Astrocyte (in vitro differentiated cells and primary cell): Measurements from ENCODE around the gene UPF3B.

Experiments used
- EZH2 ChIP-seq: IDR thresholded peaks from 2 replicates; pipeline ENCODE4 v1.6.1; 2012; ENCODE audit warnings: mild to moderate bottlenecking, low read length, inconsistent platforms; ENCODE audit not compliant: insufficient read depth
- TF ChIP-seq, protein P1 (sequence below): IDR thresholded peaks from 2 replicates; pipeline ENCODE4 v1.5.1; 2011; ENCODE audit warnings: low read depth, mild to moderate bottlenecking, inconsistent platforms, low read length, moderate library complexity; ENCODE audit not compliant: insufficient read depth

DNA sequence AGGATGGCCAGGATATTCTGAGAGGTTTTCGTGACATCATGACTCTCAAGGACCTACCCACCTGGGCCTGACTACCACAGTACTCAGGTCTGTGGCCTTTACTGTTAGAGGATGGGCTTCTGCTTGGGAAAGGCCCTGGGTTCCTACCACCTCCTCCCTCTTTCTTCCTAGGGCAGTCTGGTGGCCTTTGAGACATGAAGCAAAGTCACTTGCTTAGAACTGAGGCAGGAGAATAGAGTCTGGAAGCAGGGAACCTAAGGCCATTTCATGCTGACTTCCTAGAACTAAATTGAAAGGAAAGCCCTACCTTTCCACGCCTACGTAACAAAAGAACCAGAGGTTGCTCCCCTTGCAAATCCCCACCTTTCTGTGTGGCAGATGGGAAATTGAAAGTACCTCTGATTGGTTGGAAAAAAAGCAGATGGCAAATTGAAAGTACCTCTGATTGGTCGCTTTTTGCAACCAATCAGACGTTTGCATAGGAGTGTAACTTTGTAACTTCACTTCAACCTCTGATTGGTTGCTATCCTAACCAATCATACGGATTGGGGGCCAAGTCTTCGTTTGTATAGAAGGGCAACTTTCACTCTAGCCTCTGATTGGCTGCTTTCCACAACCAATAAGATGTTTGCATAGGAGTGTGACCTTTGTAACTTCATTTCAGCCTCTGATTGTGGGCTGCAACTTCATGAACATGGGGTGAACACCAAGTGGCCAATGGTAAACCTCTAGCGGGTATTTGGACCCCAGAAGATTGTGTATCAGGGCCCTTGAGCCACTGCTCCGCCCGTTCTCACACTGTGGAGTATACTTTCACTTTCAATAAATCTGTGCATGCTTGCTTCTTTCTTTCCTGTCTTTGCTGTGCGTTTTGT is 33.0 kb upstream of the UPF3B start:
- TF ChIP-seq, protein P1, sequence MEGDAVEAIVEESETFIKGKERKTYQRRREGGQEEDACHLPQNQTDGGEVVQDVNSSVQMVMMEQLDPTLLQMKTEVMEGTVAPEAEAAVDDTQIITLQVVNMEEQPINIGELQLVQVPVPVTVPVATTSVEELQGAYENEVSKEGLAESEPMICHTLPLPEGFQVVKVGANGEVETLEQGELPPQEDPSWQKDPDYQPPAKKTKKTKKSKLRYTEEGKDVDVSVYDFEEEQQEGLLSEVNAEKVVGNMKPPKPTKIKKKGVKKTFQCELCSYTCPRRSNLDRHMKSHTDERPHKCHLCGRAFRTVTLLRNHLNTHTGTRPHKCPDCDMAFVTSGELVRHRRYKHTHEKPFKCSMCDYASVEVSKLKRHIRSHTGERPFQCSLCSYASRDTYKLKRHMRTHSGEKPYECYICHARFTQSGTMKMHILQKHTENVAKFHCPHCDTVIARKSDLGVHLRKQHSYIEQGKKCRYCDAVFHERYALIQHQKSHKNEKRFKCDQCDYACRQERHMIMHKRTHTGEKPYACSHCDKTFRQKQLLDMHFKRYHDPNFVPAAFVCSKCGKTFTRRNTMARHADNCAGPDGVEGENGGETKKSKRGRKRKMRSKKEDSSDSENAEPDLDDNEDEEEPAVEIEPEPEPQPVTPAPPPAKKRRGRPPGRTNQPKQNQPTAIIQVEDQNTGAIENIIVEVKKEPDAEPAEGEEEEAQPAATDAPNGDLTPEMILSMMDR: no peak
- TF ChIP-seq EZH2: no peak
